Activated CD8-positive, alpha-beta memory T cell treated with anti-CD3 and anti-CD28 coated beads, Interleukin-2, amount 10 ng/mL, durations not matched to agents 7 days and 5 days (primary cell): Measurements from ENCODE around the gene OR2B2. TPM values are rescaled to one million over a fixed set of nuclear protein-coding genes. Genes with fewer than 3 reads are reported as not detected.

ENCODE experiments used
- total RNA-seq, 2 experiments: library from RNA; stranded (reverse); gene quantifications; one replicate each; pipeline ENCODE4 v1.2.3, GENCODE V29; 2021

The OR2B2 gene
- total RNA-seq, 2 experiments from 2014 or later, result not detected

Other genes with a start within 250 kb of the OR2B2 start
- under 1 TPM in 1 of 2 experiments, not detected in 1; 0.23 TPM for gene OR2B6, start 44.8 kb upstream of the OR2B2 start, total RNA-seq
- gene ZNF165, start 168.2 kb upstream of the OR2B2 start, total RNA-seq, result under 1 TPM; 0.61 to 0.70 TPM
- gene ZSCAN16, start 212.2 kb upstream of the OR2B2 start, total RNA-seq, result 1 to 10 TPM; 4.6 to 7.5 TPM
- 10 to 100 TPM; 21.4 to 21.8 TPM for gene ZKSCAN8, start 229.5 kb upstream of the OR2B2 start, total RNA-seq